CD14-positive monocyte (primary cell): ENCODE data around the gene CD300E. TPM values are rescaled to one million over a fixed set of nuclear protein-coding genes. Genes with fewer than 3 reads are reported as not detected.

Experiments
- DNase-seq, 3 donors: peaks; one replicate each; pipeline ENCODE4 v3.0.0-alpha.2; 2011 to 2022
- H2AFZ ChIP-seq: 2 replicates; pipeline ENCODE4 v1.6.0; 2012; ENCODE audit warnings: mild to moderate bottlenecking, low read depth, low read length, inconsistent platforms; ENCODE audit not compliant: insufficient read depth, poor library complexity, severe bottlenecking
- H3K27ac ChIP-seq, 2 donors: 1 replicate in 1 of 2; 2 replicates in 1 of 2; pipeline ENCODE4 v1.5.1; 2012 to 2013; ENCODE audit warnings: low read length in 2 of 2, control low read depth in 1 of 2, inconsistent platforms in 1 of 2, low read depth in 1 of 2, mild to moderate bottlenecking in 1 of 2
- H3K27me3 ChIP-seq, 2 donors: one replicate each; pipeline versions ENCODE4 v1.6.0 to v1.6.1; 2011 to 2013; ENCODE audit warnings: low read length in 2 of 2; ENCODE audit not compliant: control insufficient read depth in 2 of 2, insufficient read depth in 2 of 2
- H3K36me3 ChIP-seq, 2 donors: replicated peaks in 1 of 2; 1 replicate in 1 of 2; 2 replicates in 1 of 2; pipeline versions ENCODE4 v1.5.1 to v1.6.1; 2012 to 2013; ENCODE audit warnings: low read length in 2 of 2, control low read depth in 1 of 2, inconsistent platforms in 1 of 2, mild to moderate bottlenecking in 1 of 2; ENCODE audit not compliant: insufficient read depth in 2 of 2, control insufficient read depth in 1 of 2
- H3K4me1 ChIP-seq, 2 donors: 1 replicate in 1 of 2; 2 replicates in 1 of 2; pipeline versions ENCODE4 v1.5.1 to v1.6.1; 2012 to 2013; ENCODE audit warnings: low read length in 2 of 2, control low read depth in 1 of 2, inconsistent platforms in 1 of 2, mild to moderate bottlenecking in 1 of 2, moderate library complexity in 1 of 2; ENCODE audit not compliant: insufficient read depth in 2 of 2, control insufficient read depth in 1 of 2
- H3K4me2 ChIP-seq: replicated peaks from 2 replicates; pipeline ENCODE3; 2012; ENCODE audit warnings: low read length, moderate library complexity, mild to moderate bottlenecking; ENCODE audit not compliant: poor library complexity, severe bottlenecking; ENCODE audit errors: extremely low read depth
- H3K4me3 ChIP-seq, 3 experiments: fragments of 200-600 bp in 1 of 3; sonication (generic) in 1 of 3; replicated peaks in 1 of 3; 1 replicate in 2 of 3; 2 replicates in 1 of 3; pipeline ENCODE4 v1.5.1; 2011 to 2013; ENCODE audit warnings: low read length in 3 of 3, mild to moderate bottlenecking in 3 of 3, control low read depth in 2 of 3, low read depth in 2 of 3, inconsistent platforms in 1 of 3, moderate library complexity in 1 of 3
- H3K79me2 ChIP-seq: 2 replicates; pipeline ENCODE4 v1.6.0; 2012; ENCODE audit warnings: mild to moderate bottlenecking, control low read depth, inconsistent platforms, low read length, moderate library complexity; ENCODE audit not compliant: insufficient read depth
- H3K9ac ChIP-seq: 2 replicates; pipeline ENCODE4 v1.6.0; 2017; ENCODE audit warnings: low read length, mild to moderate bottlenecking; ENCODE audit not compliant: insufficient read depth, poor library complexity, severe bottlenecking
- H3K9me3 ChIP-seq, 2 donors: replicated peaks in 1 of 2; 1 replicate in 1 of 2; 2 replicates in 1 of 2; pipeline versions ENCODE4 v1.5.1 to v1.6.1; 2012 to 2013; ENCODE audit warnings: low read length in 2 of 2, control low read depth in 1 of 2; ENCODE audit not compliant: control insufficient read depth in 1 of 2, insufficient read depth in 1 of 2
- H4K20me1 ChIP-seq: 2 replicates; pipeline ENCODE4 v1.6.0; 2012; ENCODE audit warnings: mild to moderate bottlenecking, low read length, control low read depth, moderate library complexity; ENCODE audit not compliant: insufficient read depth
- H3K27ac Mint-ChIP-seq, 7 donors: one replicate each; pipeline ENCODE4 v1.8.0; 2020; ENCODE audit warnings: mild to moderate bottlenecking in 7 of 7, mixed read lengths in 7 of 7, moderate library complexity in 6 of 7, inconsistent platforms in 2 of 7
- H3K27me3 Mint-ChIP-seq, 3 donors: one replicate each; pipeline ENCODE4 v1.8.0; 2021 to 2022; ENCODE audit warnings: low read depth in 3 of 3, mild to moderate bottlenecking in 3 of 3, mixed read lengths in 3 of 3, moderate library complexity in 3 of 3, inconsistent platforms in 1 of 3
- H3K36me3 Mint-ChIP-seq, 2 donors: one replicate each; pipeline ENCODE4 v1.8.0; 2020; ENCODE audit warnings: mixed read lengths in 2 of 2, inconsistent platforms in 1 of 2, mild to moderate bottlenecking in 1 of 2
- H3K4me1 Mint-ChIP-seq: one replicate; pipeline ENCODE4 v1.8.0; 2020; ENCODE audit warnings: mild to moderate bottlenecking, mixed read lengths
- H3K4me3 Mint-ChIP-seq, 2 donors: one replicate each; pipeline ENCODE4 v1.8.0; 2020; ENCODE audit warnings: mild to moderate bottlenecking in 2 of 2, mixed read lengths in 2 of 2, moderate library complexity in 1 of 2
- H3K9me3 Mint-ChIP-seq, 7 donors: one replicate each; pipeline ENCODE4 v1.8.0; 2020 to 2022; ENCODE audit warnings: mixed read lengths in 7 of 7, mild to moderate bottlenecking in 6 of 7, moderate library complexity in 6 of 7, inconsistent platforms in 2 of 7
- WGBS: methylation state at CpG from one replicate; pipeline ENCODE4 v1.1.5; 2013; ENCODE audit warnings: missing lambda C conversion rate; ENCODE audit not compliant: insufficient coverage; 5-methylcytosine and 5-hydroxymethylcytosine counted together
- intact Hi-C, 2 donors: fragments of 100-400 bp; cut with micrococcal nuclease; formaldehyde crosslinking; loops; one replicate each; pipeline versions ENCODE4 v1.15.0 to v1.15.1; 2023
- polyA plus RNA-seq, 3 donors: library from polyadenylated mRNA; depleted of rRNA in 1 of 3; unstranded in 2 of 3; stranded (reverse) in 1 of 3; fragments of 300-500 nt in 2 of 3; fragments of >200 nt in 1 of 3; fragmentation: Illumina TruSeq in 2 of 3; gene quantifications; 1 replicate in 2 of 3; 2 replicates in 1 of 3; pipeline ENCODE4 v1.2.3, GENCODE V29; 2012 to 2021
- TF ChIP-seq, protein P1 (sequence below): fragments of 200-600 bp; IDR thresholded peaks from one replicate; pipeline ENCODE4 v1.8.0; 2022; ENCODE audit warnings: antibody characterized with exemption, mild to moderate bottlenecking

Gene CD300E
- polyA plus RNA-seq, 3 donors: 65.0 to 228 (median 122) TPM

GRCh38 chr17:74565126-74565525, 58.4 kb downstream of the CD300E start:
- H3K4me1 Mint-ChIP-seq: peaks cover 55% of the 10 kb centered on the region
- WGBS: 67% methylated on average over 1 of the region's 5 CpGs
- TF ChIP-seq, protein P1, sequence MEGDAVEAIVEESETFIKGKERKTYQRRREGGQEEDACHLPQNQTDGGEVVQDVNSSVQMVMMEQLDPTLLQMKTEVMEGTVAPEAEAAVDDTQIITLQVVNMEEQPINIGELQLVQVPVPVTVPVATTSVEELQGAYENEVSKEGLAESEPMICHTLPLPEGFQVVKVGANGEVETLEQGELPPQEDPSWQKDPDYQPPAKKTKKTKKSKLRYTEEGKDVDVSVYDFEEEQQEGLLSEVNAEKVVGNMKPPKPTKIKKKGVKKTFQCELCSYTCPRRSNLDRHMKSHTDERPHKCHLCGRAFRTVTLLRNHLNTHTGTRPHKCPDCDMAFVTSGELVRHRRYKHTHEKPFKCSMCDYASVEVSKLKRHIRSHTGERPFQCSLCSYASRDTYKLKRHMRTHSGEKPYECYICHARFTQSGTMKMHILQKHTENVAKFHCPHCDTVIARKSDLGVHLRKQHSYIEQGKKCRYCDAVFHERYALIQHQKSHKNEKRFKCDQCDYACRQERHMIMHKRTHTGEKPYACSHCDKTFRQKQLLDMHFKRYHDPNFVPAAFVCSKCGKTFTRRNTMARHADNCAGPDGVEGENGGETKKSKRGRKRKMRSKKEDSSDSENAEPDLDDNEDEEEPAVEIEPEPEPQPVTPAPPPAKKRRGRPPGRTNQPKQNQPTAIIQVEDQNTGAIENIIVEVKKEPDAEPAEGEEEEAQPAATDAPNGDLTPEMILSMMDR: no peak
- H2AFZ ChIP-seq: no peak overlapping the region
- H3K4me1 ChIP-seq: peaks cover 66 to 85% of the 10 kb centered on the region in 2 donors
- intact Hi-C loops: loop anchor here in 1 of 2 donors (5.0 to 10.0 kb wide), 2 partner anchors 82 to 170 kb away; partner anchors contain the start of gene RAB37
- H3K4me2 ChIP-seq: peak overlapping the region; percentile 42
- H3K4me3 ChIP-seq: peak overlapping the region in 1 of 3 experiments; percentile 55
- H3K79me2 ChIP-seq: no peaks in the 10 kb centered on the region
- H3K9ac ChIP-seq: no peak overlapping the region
- H3K9me3 ChIP-seq: no peaks in the 10 kb centered on the region
- peaks cover 31% of the 10 kb centered on the region for H4K20me1 ChIP-seq
- no peak for DNase-seq
- H3K27me3 Mint-ChIP-seq: peaks cover 3 to 10% (median 4%) of the 10 kb centered on the region in 3 donors
- peak overlapping the region in 2 of 7 donors; percentile 68 to 74 for H3K27ac Mint-ChIP-seq
- H3K36me3 Mint-ChIP-seq: peaks cover 10 to 41% of the 10 kb centered on the region in 2 donors
- peak overlapping the region; percentile 48 to 83 for H3K4me3 Mint-ChIP-seq
- no peaks in the 10 kb centered on the region for H3K27me3 ChIP-seq
- H3K27ac ChIP-seq: no peak overlapping the region
- H3K9me3 Mint-ChIP-seq: peaks cover 0 to 3% (median 0%) of the 10 kb centered on the region in 7 donors
- H3K36me3 ChIP-seq: peaks cover 0 to 35% of the 10 kb centered on the region in 2 donors

DNA sequence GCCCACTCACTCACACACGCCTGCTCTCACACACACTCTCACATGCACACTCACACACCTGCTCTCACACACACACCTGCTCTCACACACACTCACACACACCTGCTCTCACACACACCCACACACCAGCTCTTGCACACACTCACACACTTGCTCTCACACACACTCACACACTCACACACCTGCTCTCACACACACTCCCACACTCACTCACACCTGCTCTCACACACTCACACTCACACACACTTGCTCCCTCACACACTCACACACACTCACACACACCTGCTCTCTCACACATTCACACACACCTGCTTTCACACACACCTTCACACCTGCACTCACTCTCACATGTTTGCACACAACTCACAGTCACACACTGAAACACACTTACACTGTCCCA, 60.2 kb downstream of the CD300E start:
- intact Hi-C loops: loop anchor here in 1 of 2 donors (5.0 to 10.0 kb wide), 2 partner anchors 39 to 171 kb away; partner anchors contain the start of gene RAB37
- DNase-seq: no peak

More for the DNA sequence above, 60.2 kb downstream of the CD300E start:
- Mint-ChIP-seq H3K27ac (peak overlapping the region in 2 of 7 donors; percentile 12 to 61), H3K36me3 (peaks cover 10 to 42% of the 10 kb centered on the region in 2 donors), H3K27me3 (peaks cover 3 to 11% (median 4%) of the 10 kb centered on the region in 3 donors), H3K4me3 (no peak overlapping the region), H3K9me3 (peaks cover 0 to 7% (median 0%) of the 10 kb centered on the region in 7 donors), H3K4me1 (peaks cover 43% of the 10 kb centered on the region)
- WGBS: 100% methylated on average over 1 of the region's 1 CpG
- Histone ChIP-seq H2AFZ (no peak overlapping the region), H3K27ac (no peak overlapping the region), H3K27me3 (no peaks in the 10 kb centered on the region), H3K36me3 (peaks cover 0 to 37% of the 10 kb centered on the region in 2 donors), H3K4me2 (peak overlapping the region; percentile 2), H3K9me3 (no peaks in the 10 kb centered on the region), H4K20me1 (peaks cover 31% of the 10 kb centered on the region), H3K4me3 (peak overlapping the region in 1 of 3 experiments; percentile 10), H3K79me2 (no peaks in the 10 kb centered on the region), H3K4me1 (peaks cover 64 to 85% of the 10 kb centered on the region in 2 donors), H3K9ac (no peak overlapping the region)
- TF ChIP-seq, protein P1: no peak
